Measurements from ENCODE around the gene CCDC180. TPM values are rescaled to one million over a fixed set of nuclear protein-coding genes. Genes with fewer than 3 reads are reported as not detected.

CCDC180 gene
- total and polyA plus RNA-seq, 4 donors: 0.09 to 3.1 (median 0.84) TPM

- DNase-seq (ENCODE audit: low spot score): no peak
- Histone ChIP-seq H3K27ac (ENCODE audit: low read depth in 1 of 2, low read length in 2 of 2) (no peak overlapping the region), H3K4me3 (ENCODE audit: low read depth in 1 of 3, low read length in 3 of 3) (no peak overlapping the region), H3K9me3 (ENCODE audit: control insufficient read depth in 4 of 4, low read length in 3 of 4) (no peaks in the 10 kb centered on the region), H3K9ac (ENCODE audit: low read depth in 1 of 2, low read length in 2 of 2) (no peak overlapping the region), H3K36me3 (ENCODE audit: control insufficient read depth in 4 of 4, insufficient read depth in 3 of 4, low read depth in 1 of 4, low read length in 3 of 4) (peaks cover 0 to 3% (median 0%) of the 10 kb centered on the region in 4 donors), H3K4me1 (ENCODE audit: control insufficient read depth in 4 of 4, insufficient read depth in 4 of 4, low read length in 3 of 4) (no peaks in the 10 kb centered on the region), H3K27me3 (ENCODE audit: control insufficient read depth in 4 of 4, insufficient read depth in 4 of 4, low read length in 3 of 4) (no peaks in the 10 kb centered on the region)
- 94% methylated on average over 29 of the region's 29 CpGs for WGBS
- TF ChIP-seq RXRA (IDR thresholded peaks at IDR 0.05): no peak
- TF ChIP-seq FOXA1 (IDR thresholded peaks at IDR 0.05): no peak
- no peak for TF ChIP-seq HNF4A (conservative IDR thresholded peaks at IDR 0.05)
- no peak for TF ChIP-seq MAX (IDR thresholded peaks at IDR 0.05)
- TF ChIP-seq YY1 (IDR thresholded peaks at IDR 0.05): no peak
- TF ChIP-seq FOXA2 (IDR thresholded peaks at IDR 0.05): no peak
- TF ChIP-seq NR2F2 (IDR thresholded peaks at IDR 0.05): no peak
- no peak for TF ChIP-seq RAD21 (IDR thresholded peaks at IDR 0.05)
- TF ChIP-seq TAF1 (conservative IDR thresholded peaks at IDR 0.05): no peak
- no peak for TF ChIP-seq HNF4G (IDR thresholded peaks at IDR 0.05)
- no peak for TF ChIP-seq GABPA (IDR thresholded peaks at IDR 0.05 in 1 of 2, conservative IDR thresholded peaks at IDR 0.05 in 1 of 2)
- no peak for TF ChIP-seq REST (IDR thresholded peaks at IDR 0.05)
- TF ChIP-seq SP1 (IDR thresholded peaks at IDR 0.05): no peak
- TF ChIP-seq CTCF (IDR thresholded peaks at IDR 0.05; ENCODE audit: low read depth, low read length, missing input control): no peak
- no peak for TF ChIP-seq ATF3 (IDR thresholded peaks at IDR 0.05)
- no peak for TF ChIP-seq EGR1 (IDR thresholded peaks at IDR 0.05; ENCODE audit: low read depth in 2 of 2)
These were observed 36.2 kb upstream of the CCDC180 start for GRCh38 chr9:97271292-97271691.

- 98% methylated on average over 4 of the region's 4 CpGs for WGBS
- H3K9me3 ChIP-seq (ENCODE audit: control insufficient read depth in 4 of 4, low read length in 3 of 4): no peaks in the 10 kb centered on the region
- DNase-seq (ENCODE audit: low spot score): no peak
- peaks cover 0 to 3% (median 0%) of the 10 kb centered on the region in 4 donors for H3K36me3 ChIP-seq (ENCODE audit: control insufficient read depth in 4 of 4, insufficient read depth in 3 of 4, low read depth in 1 of 4, low read length in 3 of 4)
- H3K9ac ChIP-seq (ENCODE audit: low read depth in 1 of 2, low read length in 2 of 2): no peak overlapping the region
- H3K27me3 ChIP-seq (ENCODE audit: control insufficient read depth in 4 of 4, insufficient read depth in 4 of 4, low read length in 3 of 4): no peaks in the 10 kb centered on the region
- H3K4me3 ChIP-seq (ENCODE audit: low read depth in 1 of 3, low read length in 3 of 3): no peak overlapping the region
- H3K27ac ChIP-seq (ENCODE audit: low read depth in 1 of 2, low read length in 2 of 2): no peak overlapping the region
- H3K4me1 ChIP-seq (ENCODE audit: control insufficient read depth in 4 of 4, insufficient read depth in 4 of 4, low read length in 3 of 4): no peaks in the 10 kb centered on the region
- TF ChIP-seq FOXA2 (IDR thresholded peaks at IDR 0.05) (no peak), GABPA (IDR thresholded peaks at IDR 0.05 in 1 of 2, conservative IDR thresholded peaks at IDR 0.05 in 1 of 2) (no peak), JUND (IDR thresholded peaks at IDR 0.05) (no peak), MAX (IDR thresholded peaks at IDR 0.05) (no peak), RAD21 (IDR thresholded peaks at IDR 0.05) (no peak), ATF3 (IDR thresholded peaks at IDR 0.05) (no peak), REST (IDR thresholded peaks at IDR 0.05) (no peak), SP1 (IDR thresholded peaks at IDR 0.05) (no peak), RXRA (IDR thresholded peaks at IDR 0.05) (no peak), YY1 (IDR thresholded peaks at IDR 0.05) (no peak), HNF4A (conservative IDR thresholded peaks at IDR 0.05) (no peak), CTCF (IDR thresholded peaks at IDR 0.05; ENCODE audit: low read depth, low read length, missing input control) (no peak), EGR1 (IDR thresholded peaks at IDR 0.05; ENCODE audit: low read depth in 2 of 2) (no peak), HNF4G (IDR thresholded peaks at IDR 0.05) (no peak), FOXA1 (IDR thresholded peaks at IDR 0.05) (no peak), TAF1 (conservative IDR thresholded peaks at IDR 0.05) (no peak)
These were observed 35.4 kb upstream of the CCDC180 start for GRCh38 chr9:97272072-97272471.

Data from liver (tissue), 9 donors.